C4-2B (cell line): ENCODE measurements around the gene PLXND1.

Experiments
- ZFX ChIP-seq: fragments of 450-650 bp; IDR thresholded peaks from 2 replicates; pipeline ENCODE4 v1.6.1; 2017
- TF ChIP-seq, protein P1 (sequence below): fragments of 450-650 bp; conservative IDR thresholded peaks from 2 replicates; pipeline ENCODE4 v1.5.1; 2017; ENCODE audit warnings: mild to moderate bottlenecking

DNA sequence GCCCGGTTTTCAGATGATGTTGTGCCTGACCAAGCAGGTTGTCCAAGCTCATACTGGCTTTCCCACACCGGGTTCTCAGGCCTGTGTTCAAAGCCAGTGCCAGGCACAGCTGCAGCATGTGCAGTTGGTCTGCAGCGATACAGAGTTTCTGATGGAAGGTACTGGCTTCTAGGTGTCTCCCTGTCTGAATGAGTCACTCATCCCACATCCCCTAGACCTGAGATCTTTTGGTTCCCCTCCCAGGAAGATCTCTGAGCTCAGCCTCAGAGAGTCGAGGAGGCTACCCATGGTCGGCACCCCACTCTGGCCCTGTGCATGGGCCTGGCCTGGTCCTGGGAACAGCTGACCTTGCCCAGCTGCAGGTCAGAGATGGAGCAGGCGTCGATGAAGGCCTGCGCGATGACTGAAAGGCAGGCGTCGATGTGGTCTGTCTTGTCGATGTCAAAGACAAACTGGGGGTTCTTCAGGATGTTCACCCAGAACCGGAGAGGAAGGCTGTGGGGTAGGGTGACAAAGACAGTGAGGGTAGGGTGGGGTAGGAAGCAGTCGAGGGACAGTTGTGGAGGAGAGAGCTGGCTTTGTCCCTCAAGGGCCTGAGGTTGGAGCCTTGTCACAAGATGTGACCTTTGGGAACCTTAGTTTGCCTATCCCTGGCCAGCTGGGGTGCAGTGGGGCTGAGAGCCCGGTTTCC, 48.2 kb downstream of the PLXND1 start:
- TF ChIP-seq, protein P1, sequence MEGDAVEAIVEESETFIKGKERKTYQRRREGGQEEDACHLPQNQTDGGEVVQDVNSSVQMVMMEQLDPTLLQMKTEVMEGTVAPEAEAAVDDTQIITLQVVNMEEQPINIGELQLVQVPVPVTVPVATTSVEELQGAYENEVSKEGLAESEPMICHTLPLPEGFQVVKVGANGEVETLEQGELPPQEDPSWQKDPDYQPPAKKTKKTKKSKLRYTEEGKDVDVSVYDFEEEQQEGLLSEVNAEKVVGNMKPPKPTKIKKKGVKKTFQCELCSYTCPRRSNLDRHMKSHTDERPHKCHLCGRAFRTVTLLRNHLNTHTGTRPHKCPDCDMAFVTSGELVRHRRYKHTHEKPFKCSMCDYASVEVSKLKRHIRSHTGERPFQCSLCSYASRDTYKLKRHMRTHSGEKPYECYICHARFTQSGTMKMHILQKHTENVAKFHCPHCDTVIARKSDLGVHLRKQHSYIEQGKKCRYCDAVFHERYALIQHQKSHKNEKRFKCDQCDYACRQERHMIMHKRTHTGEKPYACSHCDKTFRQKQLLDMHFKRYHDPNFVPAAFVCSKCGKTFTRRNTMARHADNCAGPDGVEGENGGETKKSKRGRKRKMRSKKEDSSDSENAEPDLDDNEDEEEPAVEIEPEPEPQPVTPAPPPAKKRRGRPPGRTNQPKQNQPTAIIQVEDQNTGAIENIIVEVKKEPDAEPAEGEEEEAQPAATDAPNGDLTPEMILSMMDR = no peak
- no peak for TF ChIP-seq ZFX
